Activated T-helper 1 cell treated with Interleukin-2 at 50 U/mL for 16 hours (primary cell): Measurements from ENCODE around the gene EOLA2.
"Not testable (repeated sequence)": the region's sequence is repeated elsewhere in the genome, so short reads cannot be mapped to it uniquely, and the experiment has no call there.

Experiments
- DNase-seq: peaks from one replicate; pipeline ENCODE4 v3.0.0-alpha.2; 2020; ENCODE audit warnings: low read depth

Gene EOLA2

DNA sequence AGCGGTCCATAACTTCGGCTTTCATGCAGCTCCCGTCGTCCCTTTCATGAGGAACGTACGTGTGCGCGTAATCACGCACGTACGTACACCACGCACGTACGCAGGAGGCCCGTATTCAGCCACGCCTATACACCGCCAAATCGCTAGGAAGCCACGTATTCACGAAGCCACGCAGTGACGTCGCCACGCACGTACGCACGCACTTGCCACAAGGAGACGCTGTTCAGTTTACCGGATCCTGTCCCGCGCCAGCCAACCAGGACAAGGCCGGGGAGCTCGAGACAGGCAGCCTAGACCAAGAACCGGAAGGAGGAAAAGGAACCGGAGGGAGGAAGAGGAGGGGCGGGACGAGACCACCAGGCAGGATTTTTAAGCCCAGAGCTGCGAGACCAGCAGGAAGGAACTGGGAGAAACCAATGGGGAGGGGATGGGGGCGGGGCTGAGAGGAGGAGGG is at the start of gene EOLA2:
Gene EOLA2, minus strand, starts transcription at position 65 of the 454 bp plus-strand sequence. CDS start 4,617 bp downstream, outside the sequence.
- peak; percentile 86 for DNase-seq

DNA sequence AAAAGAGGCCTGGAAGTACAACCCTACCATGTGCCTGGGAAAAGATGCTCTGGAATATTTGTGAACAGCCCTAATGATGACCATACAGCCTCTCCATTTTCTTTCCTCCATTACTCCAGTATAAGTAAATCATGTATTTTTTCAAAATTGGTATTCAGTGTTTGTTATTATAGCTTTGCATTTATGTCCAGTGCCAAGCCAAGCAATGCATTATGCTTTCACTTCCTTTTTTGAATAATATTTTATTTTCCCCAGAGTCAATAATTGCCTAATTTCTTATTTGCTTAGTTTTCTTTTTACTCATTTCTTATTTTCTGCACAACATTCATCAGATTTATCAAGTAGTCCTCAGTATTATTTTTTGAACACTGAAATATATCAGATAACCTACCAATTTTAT is 49.3 kb upstream of the EOLA2 start:
- no peak for DNase-seq

DNA sequence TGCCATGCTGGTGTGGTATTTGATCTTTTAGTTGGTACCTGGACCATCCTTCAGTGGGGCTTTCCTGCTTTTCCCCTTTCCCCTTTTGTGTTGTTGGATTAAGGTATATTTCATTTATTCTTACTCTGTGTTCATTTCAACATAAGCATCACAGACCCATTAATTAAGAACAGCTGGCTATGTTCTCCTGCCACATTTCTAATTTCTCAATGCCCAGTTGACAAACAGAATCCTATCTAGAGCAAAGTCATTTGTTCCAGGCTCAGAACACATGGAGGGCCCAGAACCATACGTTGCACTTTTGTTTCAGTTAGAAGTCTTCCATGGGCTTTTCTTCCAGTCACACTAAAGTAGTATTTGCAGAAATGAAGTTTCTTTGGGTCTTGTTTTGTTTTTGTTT is 46.1 kb upstream of the EOLA2 start:
- DNase-seq, result no peak

DNA sequence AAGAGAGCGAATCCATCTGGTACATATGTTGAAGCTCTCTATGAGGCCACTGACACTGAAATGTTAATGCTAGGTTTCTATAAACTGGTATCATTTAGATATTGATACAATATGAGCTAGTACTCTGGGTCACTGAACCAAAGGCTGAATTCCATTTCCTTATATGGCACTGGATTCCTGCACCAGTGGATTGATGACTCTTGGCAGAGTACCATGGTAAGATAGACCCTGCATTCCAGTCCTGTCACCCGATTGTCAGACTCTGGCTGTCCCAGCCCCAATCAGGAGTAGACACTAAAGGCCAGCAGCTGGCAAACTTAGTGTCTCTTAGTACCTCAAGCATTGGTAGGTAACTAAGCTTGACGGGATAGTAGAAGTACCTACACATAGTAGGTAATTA is 44.0 kb upstream of the EOLA2 start:
- no peak for DNase-seq

DNA sequence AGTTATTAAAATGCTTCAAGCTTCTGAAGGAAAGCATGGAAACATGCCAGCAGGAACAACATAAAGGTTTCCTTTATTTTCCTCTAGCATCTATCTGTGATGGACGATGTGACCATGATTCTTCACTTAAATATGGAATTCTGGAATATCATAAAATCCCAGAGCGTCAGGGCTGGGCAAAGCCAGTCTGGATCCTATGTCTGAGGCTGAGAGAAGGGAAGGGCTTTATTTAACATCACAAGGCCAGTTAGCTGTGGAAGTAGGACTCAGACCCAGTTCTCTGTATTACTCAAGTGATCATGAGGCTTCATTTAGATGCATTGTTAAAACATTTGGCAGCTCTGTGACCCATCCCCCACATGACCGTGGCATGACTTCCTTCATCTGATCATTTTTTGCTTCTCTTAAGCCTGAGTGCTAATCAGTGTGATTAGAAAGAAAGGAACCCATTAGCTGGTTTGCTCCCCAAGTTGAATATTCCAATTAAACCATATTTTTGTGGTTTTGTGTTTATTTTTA is 40.9 kb upstream of the EOLA2 start:
- no peak for DNase-seq

DNA sequence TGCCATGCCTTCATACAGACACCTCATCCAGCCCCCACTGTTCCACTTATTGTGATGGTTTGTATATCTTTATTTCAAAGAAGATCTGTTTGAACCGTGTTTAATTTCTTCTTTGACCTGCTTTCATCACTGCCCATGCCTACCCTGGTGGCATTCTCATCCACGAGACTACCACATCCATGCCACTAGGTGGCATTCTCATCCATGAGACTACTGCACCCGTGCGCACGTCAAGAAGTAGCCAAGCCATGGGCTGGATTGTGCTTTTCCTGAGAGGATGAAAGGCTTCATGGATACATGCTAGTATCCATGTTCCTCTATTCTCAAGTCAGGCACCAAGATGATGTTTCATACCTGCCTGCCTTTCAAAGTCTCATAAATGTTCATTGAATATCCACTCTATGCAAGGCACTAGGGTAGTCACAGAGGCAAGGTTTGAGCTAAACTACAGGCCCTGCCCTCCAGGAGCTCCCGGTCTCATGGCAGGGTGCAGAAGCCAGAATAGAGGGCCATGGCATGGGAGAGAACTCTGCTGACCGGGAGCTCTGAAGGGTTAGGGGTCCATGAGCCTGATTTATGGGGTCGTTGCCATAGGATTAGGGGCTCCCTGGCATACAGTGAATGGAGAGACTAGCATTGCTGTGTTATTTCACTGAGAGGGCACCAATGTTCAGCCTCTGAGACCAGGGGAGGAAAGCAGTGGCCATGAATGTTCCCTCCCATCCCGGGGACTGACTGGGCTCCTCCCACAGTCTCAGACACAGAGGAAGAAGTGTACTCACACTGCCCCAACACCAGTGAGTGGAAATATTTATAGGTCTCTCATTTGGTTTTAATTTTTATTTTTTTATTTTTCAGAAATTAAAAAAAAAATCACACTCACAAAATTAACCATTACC is 24.8 kb upstream of the EOLA2 start:
- no peak for DNase-seq

DNA sequence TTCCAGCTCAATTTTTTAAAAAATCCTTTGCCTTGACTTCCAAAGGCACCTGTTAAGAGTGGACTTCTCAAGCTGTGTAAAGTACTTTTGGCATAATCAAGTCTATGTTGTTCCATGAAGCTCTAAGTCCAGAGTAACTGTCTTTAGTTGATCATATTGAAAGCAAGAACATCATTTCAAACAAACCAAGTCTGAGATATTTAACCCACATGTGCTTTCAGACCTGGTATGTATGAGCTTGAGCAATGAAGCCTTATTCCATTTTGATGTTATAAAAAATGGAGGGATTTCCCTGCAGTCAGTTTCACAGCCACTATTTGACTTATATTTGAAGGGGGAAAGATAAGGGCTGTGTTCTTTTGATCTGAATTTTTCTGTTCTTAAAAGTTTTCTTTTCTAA is 23.7 kb upstream of the EOLA2 start:
- no peak for DNase-seq

DNA sequence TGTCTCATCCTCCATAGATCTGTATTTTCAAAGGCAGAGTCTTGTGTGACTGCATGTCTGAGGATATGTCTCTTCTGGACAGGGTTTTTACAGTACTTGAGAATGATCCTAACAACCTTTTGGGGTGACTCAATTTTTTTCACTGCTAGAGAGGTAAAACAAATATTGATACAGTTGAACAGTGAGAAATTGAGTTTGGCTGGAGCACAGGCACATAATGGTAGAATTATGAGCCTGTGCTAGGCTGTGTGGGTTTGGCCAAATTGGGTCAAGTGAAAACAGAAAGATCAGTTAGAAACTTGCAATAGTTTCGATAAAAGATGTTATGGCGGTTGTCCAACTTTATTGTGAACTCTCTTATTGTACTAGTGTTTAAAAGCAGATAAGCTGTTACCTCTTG is 23.3 kb upstream of the EOLA2 start:
- no peak for DNase-seq

DNA sequence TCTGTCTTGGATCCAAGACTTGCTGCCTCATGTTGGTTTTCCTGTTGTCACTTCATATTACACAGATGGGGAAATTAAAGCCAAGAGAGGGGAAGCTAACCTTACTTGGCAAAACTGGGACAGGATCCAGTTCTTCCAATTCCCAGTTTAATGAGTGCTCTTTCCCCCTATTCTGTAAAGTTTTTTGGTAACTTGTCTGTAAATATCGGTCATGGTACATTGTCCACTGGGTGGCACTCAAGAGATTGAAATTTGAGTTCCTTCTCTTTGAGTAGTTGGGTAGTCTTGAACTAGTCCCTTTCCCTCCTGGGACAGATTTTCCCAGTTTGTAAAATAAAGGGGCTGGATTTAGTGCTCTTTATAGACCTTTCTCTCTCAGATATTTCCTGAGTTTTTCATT is 12.4 kb upstream of the EOLA2 start:
- no peak for DNase-seq

DNA sequence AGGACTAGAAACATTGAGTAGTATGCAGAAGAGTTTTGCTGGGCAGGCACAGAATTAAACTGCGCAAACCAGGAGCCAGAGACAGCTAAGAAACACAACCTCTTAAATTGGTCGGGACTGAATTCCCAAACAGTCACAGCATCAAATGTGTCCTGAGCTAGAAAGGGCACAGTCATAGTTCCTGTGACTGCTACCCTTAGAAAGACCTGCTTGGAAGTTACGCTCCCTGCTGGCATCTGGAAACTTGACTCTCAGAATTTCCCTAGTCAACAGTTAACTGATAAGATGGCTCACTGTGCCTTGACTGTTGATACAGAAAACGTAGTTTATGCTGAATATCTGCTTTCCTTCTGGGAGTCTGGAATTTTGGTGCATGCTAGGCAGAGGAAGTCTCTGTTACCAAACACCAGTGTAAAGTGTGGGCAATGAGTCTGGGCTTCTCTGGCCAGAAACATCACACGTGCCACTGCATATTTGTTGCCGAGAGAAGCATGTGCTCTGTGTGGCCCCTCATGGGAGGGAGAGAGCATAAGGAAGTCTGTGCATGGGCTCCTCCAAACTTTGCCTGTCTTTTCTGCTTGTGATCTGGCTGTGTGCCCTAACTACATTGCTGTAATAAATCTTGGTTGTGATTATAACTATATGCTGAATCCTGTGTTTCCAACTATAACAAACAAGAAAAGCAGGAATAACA is 11.6 kb upstream of the EOLA2 start:
- DNase-seq, result no peak

DNA sequence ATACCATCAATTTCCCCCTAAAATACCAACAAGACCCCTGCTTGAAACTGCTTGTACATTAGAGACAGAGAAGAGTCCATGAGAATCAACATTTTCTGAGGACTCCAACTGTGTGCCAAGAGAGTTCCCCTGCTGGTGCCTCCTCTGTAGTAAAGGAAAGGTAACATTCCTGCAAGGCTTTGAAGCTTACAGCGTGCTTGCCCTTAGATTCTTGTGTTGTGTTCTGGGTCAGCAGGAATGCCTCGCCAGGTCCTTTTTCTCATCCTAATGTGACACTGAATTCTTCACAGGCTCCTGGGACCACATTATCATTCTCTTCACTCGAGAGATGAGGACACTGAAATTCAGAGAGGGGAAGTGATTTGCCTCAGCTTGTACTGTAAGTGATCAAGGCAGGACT is 9.7 kb upstream of the EOLA2 start:
- no peak for DNase-seq

DNA sequence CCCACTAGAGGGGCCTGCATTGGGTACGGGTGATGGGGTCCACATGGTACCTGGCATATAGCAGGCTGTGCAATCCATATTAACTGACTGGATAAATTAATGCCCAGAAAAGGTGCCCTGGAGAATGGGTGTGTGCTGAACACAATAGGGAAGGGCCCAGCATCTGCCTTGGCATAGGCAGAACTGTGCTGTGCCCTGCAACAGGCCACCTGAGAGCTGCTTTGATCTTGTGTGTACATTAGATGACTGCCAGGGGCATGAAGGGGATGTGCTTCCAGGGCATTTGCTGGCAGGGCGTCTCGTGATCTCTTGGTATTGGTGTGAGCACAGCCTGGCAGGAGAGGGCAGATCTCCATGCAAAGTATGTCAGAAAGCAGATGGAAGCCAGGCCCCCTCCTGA is 8.6 kb upstream of the EOLA2 start:
- DNase-seq, result not testable (repeated sequence)

DNA sequence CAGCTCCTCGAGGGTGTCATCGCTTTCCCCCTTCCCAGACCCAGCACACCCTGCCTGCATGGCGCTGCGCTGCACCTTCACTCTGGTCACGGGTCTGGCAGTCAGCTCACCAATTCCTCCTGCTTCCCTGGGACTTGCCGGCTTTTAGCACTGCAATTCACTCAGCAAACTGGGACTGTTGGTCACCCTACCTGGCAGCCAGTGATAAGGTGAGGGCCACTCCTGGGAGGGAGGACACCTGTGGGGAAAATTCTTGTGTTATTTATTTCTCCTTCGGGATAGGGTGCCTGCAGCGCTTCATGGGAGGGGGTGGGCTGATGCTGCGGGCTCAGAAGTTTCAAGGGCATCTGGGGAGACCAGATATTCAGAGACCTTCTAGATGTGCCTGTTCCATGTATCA is 7.5 kb upstream of the EOLA2 start:
- not testable (repeated sequence) for DNase-seq

DNA sequence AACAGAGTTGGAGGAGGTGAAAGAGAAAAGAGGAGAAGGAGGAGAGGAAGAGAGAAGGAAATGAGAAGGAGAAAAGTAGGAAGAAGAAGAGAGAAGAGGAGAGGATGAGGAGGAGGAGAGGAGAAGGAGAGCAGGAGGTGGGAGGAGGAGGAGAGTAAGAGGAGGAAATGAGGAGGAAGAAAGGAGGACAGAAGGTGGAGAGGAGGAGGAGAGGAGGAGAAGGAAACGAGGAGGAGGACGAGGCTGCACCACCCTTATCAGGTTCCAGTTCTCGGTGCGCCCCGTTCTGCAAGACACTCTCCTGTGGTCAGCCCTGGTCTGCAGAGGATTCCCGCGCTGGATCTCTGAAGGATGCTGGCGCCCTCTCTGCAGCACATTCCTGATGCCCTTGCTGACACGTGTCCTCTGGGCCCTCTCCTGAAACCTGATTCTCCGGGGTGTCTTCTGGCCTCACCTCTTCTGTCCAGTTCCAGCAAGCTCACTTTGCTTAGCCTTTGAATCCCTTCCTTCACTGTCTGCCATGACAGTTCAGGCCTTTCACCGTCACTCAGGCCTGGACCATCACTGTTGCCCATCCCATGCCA is 6.9 kb upstream of the EOLA2 start:
- not testable (repeated sequence) for DNase-seq

DNA sequence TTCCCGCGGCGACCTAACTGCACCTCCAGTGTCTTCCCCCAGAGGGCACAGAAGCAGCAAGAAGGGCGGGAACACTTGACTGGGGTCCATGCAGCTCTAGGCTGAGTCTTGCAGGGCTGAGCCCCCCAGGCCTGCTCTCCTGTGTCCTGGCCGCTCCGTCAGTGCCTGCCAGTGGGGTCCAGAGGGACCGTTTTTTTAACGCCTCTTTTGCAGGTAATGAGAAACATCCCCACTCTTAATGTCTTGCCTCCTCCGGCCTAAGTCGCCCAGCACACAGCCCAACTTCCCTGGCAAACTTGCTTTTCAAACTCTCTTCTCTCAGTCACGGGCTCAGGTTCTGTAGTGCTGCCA is 2.4 kb upstream of the EOLA2 start:
- not testable (repeated sequence) for DNase-seq

DNA sequence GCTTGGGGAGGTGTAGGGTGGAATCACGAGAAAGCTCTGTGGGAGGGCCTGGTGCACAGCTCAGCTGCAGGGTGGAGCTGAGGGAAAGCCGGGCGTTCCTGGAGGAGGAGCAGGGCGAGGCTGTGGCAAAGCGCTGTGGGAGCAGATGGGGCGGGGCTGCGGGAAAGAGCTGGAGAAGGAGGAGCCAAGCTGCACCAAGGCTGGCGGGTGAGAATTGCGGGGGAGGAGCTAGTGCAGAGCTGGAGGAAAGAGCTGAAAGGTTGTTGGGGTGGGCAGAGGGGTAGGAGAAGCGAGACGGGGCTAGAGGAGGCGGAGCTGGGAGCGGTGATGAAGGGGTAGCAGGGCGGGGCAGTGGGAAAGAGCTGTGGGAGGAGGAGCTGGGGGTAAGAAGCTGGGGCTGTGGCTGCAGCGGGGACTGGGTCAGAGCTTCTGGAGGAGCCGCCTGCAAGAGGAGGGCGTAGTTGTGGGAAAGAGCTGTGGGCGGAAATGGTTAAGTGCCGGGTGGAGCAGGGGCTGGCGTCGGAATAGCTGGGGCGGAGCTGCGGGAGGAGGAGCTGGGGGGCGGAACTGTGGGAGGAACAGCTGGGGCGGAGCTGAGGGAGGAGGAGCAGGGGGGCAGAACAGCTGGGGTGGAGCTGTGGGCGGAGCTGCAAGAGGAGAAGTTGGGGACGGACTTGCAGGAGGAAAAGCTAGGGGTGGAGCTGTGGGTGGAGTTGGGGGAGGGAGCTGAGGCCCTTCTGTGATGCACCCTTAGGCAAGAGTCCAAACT is 1.8 kb upstream of the EOLA2 start:
- DNase-seq, result peak; percentile 82

DNA sequence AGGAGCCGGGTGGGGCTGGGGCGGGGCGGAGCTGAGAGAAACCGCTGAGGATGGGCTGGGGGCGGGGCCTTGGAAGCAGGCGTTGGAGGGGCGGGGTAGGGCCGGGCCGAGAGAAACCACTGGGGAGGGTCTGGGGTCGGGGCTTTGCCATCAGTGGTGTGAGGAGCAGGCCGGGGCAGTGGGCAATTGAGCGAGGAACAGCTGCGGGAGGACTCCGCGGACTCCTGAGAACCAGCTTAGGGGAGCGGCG is 1.3 kb upstream of the EOLA2 start:
- DNase-seq, result no peak

DNA sequence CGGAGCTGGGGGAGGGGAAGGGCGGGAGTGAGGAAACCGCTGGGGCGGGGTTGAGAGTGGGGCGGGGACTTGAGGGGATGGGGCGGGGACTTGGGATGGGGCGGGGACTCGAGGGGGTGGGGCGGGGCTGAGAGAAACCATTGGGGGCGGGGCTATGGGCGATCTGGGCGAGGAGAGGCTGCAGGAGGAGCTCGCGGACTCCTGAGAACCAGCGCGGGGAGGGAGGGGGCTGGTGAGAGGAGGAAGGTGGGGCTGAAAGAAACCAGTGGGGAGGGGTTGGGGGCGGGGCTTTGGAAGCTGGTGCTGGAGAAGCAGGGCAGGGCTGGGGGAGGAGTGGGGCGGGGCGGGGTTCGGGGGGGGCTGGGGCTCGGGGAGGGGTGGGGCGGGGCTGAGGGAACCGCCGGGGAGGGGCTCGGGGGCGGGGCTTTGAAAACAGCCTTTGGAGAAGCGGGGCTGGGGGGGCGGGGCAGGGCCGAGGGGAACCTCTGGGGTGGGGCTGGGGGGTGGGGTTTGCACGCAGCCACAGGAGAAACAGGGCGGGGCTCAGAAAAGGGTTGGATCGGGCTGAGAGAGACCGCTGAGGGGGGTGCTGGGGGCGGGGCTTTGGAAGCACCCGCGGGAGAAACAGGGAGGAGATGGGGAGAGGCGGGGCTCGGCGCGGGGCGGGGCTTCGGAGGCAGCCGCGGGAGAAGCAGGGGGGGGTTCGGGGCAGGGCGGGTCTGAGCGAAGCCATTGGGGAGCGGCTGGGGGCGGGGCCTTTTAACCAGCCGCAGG is 777 bp upstream of the EOLA2 start:
- DNase-seq, result peak; percentile 80

DNA sequence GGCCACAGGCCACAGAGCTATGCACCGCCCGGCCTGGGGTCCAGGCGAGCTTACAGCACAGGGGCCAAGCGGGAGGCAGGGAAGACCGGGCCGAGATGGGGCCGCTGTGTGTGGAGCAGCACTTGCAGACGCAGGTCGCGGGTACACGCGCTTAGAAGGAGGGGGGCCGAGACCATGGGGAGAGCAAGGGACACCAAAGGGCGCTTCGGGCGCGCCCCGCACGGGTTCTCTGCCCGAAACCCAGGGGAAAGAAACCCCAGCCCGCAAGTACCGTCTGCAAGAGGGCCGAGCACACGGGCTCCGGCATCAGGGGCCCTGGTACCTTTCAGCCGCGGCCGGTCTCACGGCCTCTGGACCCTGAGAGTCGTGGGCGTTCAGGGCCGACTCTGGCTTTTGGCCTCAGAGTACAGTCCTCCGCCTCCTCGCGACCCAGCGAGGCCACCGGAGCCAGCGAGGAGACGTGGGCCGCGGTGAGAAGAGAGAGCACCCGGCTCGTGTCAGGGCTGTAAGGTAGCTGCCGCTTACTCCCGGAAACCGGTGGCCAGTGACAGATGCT is 342 bp downstream of the EOLA2 start:
- DNase-seq, result no peak

DNA sequence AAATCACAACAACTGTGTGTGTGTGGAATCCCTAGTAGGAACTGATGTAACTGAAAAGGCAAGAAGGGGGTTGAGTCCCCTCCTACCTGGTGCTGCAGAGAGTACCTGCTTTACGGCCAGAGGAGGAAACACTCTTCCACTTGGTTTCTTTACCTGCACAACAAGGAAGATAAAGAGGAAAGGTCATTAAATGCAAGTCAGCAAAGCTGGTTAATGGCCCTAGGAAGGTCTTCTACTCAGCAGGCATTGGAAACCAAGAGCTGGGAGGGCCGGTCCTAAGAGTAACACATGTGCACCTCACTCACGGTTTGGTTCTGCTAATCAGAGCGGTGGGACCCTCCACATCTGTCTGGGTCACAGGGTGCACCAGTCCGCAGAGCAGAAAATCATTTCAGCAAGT is 963 bp downstream of the EOLA2 start:
- not testable (repeated sequence) for DNase-seq

DNA sequence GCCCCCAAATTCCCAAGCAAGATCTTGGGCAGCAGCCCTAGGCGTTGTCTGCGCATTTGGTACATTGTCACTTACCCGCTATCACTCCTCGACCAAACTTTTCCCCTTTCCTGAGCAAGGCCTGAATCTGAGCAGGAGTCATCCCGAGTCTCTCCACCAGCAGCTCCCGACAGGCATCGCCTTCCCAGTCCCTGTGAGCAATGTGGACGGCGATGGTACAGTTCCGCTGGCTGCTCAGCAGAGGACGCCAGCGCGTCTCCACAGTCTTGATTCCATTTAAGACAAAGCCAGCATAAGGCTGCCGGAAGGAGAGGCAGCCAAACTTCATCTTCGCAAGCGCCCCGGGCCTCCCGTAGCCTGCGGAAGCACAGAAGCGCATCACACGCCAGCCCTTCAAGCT is 4.7 kb downstream of the EOLA2 start:
- DNase-seq, result not testable (repeated sequence)
